AML-193 (cell line): ENCODE data around the gene SLIT3.

Source experiments
- DNase-seq, 2 experiments: peaks; one replicate each; lab custom pipeline; 2025; lab: John Stamatoyannopoulos, UW

Gene SLIT3

DNA sequence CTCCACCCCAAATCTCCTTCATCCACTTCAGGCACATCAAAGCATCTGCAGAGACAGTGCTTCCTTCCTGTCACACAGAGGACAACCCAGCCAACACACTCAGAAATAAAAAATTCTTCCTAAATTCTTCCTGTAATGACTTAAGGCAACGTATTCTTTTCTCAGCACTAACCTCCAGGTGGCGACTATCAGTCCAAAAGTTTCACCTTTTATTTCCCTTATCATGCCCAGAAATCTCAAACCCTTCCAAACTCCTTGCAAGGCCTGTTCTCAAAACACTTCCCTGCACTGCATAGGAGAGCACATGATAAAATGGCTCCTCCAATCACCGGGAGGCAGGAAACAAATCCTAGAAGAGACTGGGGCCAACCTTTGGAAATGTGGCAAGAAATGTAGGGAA lies 35.1 kb downstream of the SLIT3 start:
- peak in 1 of 2 experiments; percentile 9 for DNase-seq

DNA sequence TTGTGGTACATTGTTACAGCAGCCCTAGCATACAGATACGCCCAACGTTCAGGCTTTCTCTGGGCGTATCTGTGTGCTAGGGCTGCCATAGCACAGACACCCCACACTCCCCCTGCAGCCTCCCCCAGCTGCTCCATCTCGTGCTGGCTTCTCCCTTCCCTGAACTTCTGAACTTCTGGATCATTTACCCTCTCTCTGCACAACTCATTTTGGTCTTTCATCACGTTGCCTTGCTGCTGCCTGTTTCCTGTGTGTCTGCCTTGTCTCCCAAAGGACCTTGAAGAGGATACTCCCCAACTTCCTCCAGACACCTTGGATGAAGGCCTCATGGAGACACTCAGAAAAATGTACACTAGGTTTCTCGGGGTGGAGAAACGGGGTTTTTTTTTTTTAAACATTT lies 37.3 kb downstream of the SLIT3 start:
- no peak for DNase-seq

DNA sequence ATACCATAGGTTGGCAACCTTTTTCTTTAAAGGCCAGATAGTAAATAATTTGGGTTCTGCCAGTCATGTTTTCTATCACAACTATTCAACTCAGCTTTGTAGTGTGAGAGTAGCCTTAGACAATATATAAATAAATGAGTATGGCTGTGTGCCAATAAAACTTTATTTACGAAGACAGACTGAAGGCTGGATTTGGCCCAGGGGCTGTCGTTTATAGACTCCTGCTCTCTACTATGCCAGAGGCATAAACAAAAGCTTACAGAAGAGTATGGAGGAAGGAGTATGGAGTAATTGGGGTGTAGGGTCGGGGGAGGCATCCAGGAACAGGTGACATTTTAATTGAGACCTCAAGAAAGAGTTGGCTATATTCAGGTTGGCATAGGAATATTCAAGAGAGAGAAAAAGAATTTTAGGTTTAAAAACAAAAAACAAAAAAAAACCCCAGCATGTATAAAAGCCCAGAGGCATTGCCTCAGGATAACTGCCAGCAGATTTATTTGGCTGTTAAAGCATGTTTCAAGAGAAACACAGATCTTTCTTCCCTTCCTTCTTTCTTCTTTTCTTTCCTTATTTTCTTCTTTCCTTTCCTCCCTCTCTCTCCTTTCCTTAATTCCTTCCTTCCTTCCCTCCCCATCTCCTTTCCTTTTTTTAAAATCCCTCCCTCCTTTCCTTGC lies 39.9 kb downstream of the SLIT3 start:
- no peak for DNase-seq

DNA sequence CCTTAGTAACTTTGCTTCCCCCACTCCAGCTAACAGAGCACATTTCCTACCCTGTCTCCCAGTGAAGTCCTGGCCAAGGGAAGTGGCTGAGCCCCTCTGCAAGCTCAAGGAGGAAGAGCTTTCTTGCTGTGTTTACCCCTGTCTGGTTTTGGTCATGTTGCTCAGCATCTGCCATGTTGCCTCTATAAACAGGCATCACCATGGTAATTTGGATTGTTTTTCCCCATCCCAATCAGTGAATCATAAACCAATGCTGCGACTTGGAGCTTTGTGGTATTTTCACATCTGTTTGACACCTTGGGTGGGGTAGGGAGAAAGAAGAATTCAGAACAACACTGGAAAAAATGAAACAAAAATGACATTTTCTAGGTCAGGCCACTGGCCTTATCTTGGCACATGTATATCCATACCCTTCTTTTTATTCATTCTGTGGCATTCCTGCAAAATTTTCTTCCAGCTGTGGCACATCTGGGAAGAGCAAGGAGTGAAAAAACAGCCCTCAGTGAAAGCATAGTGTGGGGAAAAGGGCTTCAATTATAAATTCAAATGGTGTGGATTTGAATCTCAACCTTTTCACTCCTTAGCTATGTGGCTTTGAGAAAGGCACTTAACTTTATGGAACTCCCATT lies 42.5 kb downstream of the SLIT3 start:
- DNase-seq, result no peak

DNA sequence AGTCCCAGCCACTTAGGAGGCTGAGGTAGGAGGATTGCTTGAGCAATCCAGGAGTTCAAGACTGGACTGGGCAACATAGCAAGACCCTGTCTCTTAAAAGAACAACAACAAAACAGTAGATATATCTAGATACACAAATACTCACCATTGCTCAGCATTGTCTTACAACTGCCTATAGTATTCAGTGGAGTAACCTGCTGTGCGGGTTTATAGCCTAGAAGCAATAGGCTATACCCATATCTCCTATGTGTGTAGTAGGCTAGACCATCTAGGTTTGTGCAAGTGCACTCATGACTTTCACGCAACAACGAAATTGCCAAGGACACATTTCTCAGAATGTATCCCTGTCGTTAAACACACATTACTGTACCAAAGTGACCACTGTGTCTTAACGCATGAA lies 44.7 kb downstream of the SLIT3 start:
- no peak for DNase-seq

DNA sequence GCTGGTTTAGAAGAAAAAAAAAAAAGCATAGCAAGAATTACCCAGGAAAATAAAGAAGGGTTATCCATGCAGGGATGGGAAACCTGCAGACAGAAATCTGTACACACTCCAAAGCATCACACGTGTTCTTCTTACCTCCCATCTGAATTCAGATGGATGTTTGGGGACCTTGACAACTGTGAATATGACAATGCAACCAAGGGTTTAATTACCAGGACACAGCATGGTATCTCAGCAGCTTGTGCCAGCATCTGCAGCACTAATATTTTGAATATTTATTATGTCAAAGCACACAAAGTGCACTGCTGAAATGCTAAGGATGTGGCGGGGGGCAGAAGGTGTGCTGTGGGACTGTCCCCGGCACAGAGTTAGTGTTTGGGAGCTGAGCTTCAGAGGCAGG lies 47.9 kb downstream of the SLIT3 start:
- no peak for DNase-seq

DNA sequence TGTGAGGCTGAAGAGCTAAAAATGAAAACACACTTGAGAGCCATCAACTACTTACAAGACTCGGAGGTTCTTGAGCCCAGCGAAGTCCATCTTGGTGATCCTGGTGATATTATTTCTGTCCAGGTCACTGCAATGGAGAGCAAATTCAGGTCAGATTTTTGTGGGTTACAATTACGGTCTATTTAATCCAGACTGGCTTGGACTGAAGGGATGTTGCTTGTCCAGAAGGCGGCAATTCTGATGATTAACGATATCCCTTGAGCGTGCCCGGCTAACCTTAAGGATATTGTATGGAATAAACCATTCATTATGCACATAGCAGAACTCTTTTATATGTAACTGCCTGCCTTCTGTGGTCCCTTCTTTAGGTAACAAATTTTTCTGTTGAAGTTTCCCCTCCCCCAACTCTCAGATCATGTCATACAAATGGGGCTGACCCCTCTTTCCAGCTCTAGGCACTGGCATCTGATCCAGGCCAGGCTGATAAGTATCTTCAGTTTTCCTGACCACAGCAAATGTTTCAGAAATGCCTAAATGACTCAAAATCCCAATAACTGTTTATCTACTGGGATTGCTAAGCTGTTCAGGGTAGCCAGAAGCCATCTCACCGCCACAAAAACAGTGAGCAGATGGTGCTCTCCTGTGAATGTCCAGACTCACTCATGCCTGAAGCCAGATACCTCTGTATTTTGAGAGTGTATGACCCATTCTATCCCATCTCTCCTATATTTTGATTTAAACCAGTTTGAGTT lies 49.4 kb downstream of the SLIT3 start:
- no peak for DNase-seq

DNA sequence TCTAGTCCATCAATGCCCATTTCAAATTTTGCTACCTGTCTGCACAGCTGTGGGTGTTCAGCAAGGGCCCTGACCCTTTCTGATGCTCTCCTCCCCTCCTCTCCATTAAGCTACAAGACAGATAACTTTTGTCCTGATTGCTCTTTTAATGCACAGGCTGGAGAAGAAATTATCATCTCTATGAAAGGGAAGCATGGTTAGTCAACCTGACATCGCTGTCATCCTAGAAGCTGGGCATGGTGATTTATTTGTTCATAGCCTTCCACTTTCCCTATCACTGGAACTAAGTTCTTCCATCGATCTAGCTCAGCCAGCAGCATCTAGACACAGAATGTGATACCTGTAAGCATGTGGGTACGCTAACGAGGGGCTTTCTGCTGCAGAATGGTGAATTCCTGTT lies 50.1 kb downstream of the SLIT3 start:
- DNase-seq, result no peak

DNA sequence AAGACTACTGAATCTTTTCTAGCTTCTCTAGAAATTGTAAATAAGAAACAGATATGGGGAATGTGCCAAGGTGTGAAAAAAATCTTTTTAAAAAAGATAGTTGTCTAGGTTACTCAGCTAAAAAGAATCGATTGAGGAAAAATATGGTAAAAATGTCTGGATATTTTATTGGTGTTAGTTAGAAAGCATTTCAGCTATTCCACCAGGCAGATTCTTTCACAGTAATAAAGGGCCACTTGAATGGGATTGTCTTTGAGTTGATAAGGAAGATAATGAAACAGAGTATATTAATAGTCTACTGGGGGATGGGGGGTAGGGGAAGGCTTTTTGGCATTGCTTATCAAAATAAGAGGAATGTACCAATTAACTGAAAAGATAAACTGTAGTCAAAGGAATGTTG lies 51.9 kb downstream of the SLIT3 start:
- no peak for DNase-seq

DNA sequence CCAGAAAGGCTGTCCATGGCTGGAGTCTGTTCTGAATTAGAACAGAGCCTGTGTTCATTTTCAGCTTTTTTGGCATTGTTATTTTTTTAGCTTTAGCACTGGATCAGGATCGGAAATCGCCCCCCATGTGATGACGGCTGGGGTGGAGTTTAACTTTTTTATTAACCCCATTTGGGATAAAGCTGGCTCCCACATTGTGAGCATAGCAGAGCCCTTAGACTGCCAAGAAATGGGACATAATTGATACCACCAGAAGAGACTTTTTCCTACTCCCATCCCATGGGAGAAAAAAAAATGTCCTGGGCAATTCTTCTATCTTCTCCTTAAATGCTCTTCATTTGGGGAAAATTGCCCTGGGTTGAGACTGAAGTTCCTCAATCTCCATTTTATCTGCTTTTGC lies 52.4 kb downstream of the SLIT3 start:
- DNase-seq, result no peak

DNA sequence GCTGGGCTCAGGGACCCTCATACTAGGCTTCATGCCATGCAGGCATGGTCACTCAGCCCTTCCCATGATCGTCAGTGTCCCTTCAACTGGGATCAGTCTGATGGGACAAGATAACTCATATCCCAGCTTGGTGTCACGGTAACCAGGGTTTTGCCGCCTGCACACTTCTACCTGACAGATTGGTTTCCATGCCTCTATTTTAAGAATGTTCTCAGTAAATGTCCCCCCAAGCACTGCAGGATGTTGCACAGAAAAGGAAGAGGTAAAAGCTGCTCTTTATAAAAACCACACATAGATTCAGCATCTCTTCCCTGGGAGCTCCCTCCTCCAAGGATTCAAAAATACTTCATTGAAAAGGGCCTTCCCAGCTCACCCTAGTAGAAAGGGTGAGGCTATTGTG lies 56.1 kb downstream of the SLIT3 start:
- no peak for DNase-seq

DNA sequence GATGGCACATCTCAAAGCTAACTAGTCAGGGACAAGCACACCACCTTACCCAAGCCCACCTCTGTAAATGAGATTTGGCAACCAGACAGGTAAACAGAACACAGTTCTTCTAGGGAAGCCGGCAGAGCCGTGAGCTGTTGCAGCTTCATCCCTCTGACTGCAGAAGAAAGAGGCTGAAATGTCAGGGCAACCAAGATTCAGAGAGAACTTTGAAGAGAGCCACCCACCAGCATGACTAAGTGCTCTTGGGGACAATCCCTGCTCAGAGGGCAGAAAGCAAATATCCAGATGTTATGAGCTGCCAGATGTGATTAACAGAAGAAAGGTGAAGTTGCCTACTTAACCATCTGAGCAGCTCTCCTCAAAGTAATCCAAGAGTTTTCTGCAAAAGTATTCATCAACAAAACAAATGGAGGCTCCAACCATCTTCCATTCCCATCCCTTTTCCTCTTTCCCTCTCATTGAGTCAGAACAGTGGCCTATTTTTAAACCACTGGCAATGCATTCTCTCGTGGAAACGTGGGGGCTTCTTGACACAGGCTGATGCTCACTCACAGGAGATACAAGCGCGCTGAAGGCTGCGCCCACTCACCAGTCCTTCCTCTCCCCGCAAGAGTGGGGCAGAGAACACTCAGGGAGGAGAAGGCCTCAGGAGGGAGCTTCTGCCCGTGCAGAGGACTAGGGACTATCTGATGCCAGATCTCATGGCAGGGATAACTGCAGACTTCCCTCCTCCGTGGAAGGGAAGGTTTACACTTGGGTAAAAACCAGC lies 57.1 kb downstream of the SLIT3 start:
- DNase-seq, result no peak

DNA sequence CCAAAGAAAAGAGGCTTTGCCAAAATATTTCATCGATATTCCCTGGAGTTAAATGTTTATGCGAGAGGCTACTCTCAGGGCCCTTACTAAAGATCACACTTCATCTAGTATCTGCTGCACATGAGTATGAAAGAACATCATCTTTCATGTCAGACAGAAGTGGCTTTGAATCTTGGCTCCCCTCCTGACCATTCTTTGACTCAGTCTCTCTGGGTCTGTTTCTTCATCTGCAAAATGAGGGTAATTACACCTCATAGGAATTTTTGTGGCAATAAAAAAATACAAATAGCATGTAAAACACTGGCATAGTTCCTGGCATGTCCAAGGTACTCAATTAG lies 58.1 kb downstream of the SLIT3 start:
- DNase-seq, result no peak

DNA sequence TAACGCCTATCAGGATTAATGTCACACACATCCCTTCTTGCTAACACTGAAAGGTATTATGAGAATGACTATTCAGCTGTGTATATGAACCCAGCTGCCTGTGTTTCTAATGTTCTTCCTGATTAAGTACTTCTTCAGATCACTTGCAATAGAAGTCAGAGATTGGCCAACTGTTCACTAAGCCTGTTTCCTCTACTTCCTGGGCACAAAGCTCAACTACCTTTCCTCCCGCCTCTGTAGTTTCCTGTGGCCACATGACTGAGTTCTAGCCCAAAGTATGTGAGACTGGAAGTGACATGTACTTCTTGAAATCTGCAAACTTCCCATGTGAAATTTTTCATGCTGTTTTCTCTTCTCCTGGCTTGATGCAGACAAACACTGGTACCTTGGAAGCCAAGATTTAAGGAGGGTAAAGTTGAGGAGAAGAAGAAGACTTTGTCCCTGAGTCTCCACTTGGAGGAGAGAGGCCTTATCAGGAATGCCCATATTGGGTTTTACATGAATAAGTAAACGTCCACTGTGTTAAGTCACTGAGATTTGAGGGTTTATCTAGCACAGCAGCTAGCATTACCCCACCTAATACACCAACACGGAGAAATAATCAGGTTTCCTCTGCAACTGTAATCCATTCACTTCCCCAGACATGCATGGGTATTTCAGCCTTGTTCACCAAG lies 58.6 kb downstream of the SLIT3 start:
- DNase-seq, result peak; percentile 18 to 23

DNA sequence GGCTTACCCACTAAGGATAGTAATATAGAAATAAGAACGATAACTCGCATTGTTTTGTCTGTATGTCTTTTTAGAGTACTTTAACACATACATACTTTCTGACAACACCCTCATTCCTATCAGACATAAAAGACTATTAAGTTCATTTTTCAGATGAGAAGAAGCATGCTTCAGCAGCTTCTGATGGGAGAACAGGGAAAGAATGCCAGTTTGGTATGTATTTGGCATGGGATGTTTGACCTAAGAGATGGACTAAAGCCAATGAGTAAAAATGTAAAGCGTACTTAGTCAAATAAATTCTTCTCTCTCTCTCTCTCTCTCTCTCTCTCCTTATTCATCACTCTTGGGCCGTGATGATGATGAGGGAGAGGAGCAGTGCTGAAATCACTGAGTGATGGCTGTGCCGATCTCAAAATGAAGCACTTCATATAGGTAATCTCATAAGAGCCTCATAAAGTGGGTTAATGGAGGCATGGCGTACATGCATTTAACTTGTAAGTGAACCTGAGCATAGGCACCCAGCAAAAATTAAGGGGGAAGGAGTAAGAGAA lies 71.5 kb downstream of the SLIT3 start:
- no peak for DNase-seq

DNA sequence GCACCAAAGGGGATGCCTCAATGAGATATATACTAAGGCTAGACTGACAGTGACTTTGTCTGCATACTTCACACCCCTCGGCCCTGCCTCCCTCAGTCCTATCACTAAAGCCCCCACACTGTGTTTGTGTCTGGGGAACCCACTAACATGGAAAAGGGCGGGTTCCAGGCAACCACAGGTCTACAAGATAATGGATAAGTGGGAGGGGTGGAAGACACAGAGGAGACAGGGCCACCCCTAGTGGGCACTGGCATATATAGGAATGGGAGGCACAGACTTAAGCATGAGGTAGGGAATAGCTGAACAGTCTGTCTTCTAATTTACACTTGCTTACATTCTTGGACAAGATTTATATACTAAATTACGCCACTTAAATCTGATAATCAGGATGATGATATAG lies 74.0 kb downstream of the SLIT3 start:
- no peak for DNase-seq

DNA sequence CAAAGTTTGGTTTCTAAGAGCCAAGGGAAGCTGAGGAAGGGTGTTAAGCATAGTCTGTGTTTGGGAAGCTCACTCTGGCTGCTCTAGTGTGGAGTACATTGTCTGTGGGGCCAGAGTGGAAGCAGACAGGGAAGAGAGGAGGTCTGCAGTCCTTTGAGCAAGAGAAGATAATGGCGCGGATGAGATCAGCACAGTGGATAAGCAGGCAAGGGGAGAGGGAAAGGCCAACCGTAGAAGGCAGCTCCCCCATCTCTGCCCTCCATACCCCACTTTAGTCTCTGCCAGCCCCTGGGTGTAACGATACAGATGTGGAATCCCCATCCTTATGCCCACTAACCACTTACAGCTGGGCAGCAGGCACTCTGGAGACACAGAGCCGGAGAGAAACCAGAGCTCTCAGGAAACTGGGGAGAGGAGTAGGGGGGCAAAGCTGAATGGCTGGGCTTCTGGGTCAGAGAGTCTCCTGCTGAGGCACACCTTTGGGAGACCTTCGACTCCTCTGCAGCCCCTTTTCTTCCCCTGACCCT lies 75.0 kb downstream of the SLIT3 start:
- DNase-seq, result no peak

DNA sequence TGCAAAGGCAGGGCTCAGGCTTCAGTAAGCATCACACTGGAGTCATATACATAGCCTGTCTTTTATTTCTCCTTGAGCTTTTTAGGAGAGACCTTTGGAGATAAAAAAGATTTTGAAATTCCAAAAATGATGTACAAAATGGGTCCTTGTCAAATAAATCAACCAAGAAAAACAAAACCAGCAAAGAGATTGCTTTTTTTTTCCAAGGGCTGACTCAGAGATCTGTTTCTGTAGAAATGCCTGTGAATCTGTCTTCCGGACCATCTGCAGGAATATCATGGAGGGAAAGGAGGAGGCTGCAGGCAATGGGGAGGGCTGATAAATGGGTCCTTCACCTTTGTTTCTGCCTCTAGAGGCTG lies 77.4 kb downstream of the SLIT3 start:
- DNase-seq, result no peak

DNA sequence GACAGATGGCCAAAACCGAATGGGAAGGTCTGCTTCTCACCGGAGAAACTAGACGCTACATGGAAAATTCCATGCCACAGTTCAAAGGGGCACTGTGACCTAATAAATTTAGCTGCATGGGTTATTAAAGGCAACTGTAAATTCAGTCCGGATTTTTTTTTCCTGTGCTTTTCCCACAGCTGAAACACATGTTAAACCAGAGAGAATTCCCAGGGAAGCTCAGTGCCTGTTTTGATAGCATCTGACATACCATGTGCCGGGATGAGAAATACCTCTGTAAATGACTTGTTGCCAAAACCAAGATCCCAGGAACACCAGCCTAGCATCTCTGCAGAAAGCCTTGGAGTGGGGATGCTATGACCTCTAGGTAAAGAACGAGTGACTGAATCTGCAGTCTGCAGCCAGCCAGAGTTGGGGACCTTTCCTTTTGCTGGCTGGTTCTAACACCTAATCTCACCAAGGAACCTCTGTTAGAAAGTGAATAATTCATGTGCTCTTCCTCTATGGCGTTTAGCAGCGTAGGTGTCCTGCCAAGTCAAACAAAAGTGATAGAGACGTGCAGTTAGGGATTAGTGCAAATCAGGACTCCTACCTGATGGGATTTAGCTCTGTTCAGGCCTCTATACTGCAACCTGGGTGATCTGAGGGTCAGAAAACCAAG lies 77.9 kb downstream of the SLIT3 start:
- DNase-seq, result no peak

DNA sequence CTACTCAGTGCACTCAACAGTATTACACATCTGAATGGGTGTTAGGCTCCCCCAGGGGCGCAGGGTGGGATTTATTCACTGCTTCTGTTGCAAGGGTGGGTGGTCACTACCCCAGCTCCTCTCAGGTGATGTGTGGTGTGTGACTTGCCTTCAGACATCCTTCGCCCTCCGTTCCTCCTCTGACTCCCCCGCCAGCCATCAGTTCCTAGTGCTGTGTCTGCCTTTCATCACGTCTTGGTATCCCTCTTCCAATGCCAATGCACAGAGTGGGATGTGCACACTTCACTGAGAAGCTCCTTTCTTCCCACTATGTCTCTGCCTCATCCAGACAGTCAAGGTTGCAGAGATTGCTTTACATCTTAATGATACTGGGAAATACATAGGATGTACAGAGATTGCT lies 79.4 kb downstream of the SLIT3 start:
- no peak for DNase-seq

DNA sequence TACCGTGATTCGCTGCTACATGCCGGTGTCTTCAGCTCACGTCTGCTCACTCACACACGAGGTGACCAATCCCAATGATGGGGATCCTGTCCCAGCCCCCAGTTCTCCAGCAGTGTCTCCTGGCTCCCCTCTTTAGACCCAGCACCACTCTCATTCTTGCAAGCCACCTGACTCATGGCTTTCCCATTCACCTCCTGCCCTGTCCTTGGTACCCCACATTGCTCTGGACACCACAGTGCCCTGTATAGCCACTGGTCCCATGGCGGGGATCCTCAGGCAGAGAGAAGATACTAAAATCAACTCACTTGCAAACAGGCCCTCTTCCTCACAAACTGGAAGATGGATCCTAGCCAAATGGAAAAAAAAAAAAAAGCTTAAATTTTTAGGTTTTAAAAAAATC lies 81.0 kb downstream of the SLIT3 start:
- DNase-seq, result no peak
